Suprapubic skin (tissue), 4 donors: ENCODE results near the gene MPC2.
"Not testable (repeated sequence)": the region's sequence is repeated elsewhere in the genome, so short reads cannot be mapped to it uniquely, and the experiment has no call there.

Experiments used
- EP300 ChIP-seq: sonication (generic); formaldehyde crosslinking; IDR thresholded peaks from one replicate; pipeline ENCODE4 v1.6.1; 2017; ENCODE audit warnings: antibody characterized with exemption
- POLR2A ChIP-seq, 2 donors: fragments of 450-650 bp; IDR thresholded peaks; one replicate each; pipeline ENCODE4 v1.6.1; 2017; ENCODE audit warnings: antibody characterized with exemption in 2 of 2, mild to moderate bottlenecking in 2 of 2, moderate library complexity in 2 of 2
- POLR2AphosphoS5 ChIP-seq, 3 donors: sonication (generic); formaldehyde crosslinking; IDR thresholded peaks; one replicate each; pipeline ENCODE4 v1.6.1; 2017; ENCODE audit warnings: antibody characterized with exemption in 3 of 3
- TF ChIP-seq, protein P1 (sequence below), 2 donors: fragments of 200-600 bp in 1 of 2; fragments of 450-650 bp in 1 of 2; sonication (generic) in 1 of 2; IDR thresholded peaks; one replicate each; pipeline ENCODE4 v1.5.1; 2016 to 2019; ENCODE audit warnings: antibody characterized with exemption in 2 of 2, mild to moderate bottlenecking in 1 of 2, moderate library complexity in 1 of 2

DNA sequence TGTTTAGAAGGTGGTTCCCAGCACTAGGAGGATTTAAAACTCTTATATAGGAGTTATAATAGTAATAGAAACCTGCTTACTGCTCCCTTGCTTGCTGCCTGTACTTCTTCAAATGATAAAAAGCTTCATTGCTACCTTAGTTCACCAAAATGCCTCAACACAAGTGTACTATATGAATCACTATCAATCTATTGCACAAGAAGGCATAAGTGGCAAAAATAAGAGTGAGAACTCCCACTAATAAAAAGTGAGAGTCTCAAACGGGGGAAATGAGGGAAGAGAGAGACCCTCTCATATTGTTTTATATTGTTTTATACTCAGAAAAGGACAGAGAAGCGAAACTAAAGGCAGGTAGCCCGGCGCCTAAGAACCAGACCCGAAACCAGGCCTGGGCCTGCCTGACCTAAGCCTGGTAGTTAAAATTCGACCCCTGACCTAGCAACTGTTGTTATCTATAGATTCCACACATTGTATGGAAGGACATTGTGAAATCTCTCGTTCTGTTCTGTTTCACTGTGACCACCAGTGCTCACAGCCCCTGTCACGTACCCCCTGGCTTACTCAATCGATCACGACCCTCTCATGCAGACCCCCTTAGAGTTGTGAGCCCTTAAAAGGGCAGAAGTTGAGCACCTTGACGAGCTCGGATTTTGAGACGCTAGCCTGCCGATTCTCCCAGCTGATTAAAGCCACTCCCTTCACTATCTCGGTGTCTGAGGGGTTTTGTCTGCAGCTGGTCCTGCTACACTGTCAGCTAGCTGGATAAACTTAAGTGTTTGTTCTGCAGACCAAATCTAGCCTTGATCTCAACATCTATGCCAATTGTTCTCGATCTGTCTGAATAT, 67.5 kb downstream of the MPC2 start:
- TF ChIP-seq, protein P1, sequence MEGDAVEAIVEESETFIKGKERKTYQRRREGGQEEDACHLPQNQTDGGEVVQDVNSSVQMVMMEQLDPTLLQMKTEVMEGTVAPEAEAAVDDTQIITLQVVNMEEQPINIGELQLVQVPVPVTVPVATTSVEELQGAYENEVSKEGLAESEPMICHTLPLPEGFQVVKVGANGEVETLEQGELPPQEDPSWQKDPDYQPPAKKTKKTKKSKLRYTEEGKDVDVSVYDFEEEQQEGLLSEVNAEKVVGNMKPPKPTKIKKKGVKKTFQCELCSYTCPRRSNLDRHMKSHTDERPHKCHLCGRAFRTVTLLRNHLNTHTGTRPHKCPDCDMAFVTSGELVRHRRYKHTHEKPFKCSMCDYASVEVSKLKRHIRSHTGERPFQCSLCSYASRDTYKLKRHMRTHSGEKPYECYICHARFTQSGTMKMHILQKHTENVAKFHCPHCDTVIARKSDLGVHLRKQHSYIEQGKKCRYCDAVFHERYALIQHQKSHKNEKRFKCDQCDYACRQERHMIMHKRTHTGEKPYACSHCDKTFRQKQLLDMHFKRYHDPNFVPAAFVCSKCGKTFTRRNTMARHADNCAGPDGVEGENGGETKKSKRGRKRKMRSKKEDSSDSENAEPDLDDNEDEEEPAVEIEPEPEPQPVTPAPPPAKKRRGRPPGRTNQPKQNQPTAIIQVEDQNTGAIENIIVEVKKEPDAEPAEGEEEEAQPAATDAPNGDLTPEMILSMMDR (IDR thresholded peaks at IDR 0.05), result not testable (repeated sequence)
- not testable (repeated sequence) for TF ChIP-seq EP300; POLR2A (IDR thresholded peaks at IDR 0.05); POLR2AphosphoS5 (IDR thresholded peaks at IDR 0.05)
